ENCODE data around the gene MVB12A.
A peak's percentile ranks its signal among the peaks of the same experiment; 100 is the strongest.

- TF ChIP-seq GABPA (IDR thresholded peaks at IDR 0.05; ENCODE audit: borderline replicate concordance, insufficient read depth, low read length), result peak; percentile 36; the same call in 1 of the 2 replicates
- TF ChIP-seq RXRA (IDR thresholded peaks at IDR 0.05; ENCODE audit: insufficient read depth, low read depth, low read length), result no peak
- peak; percentile 58; the same call in 1 of the 2 replicates for TF ChIP-seq CREB1 (IDR thresholded peaks at IDR 0.05)
Measured at GRCh38 chr19:17394891-17395415, 24.9 kb upstream of the MVB12A start.
